Measurements from ENCODE around the gene NOL12.
"Not testable (repeated sequence)": the region's sequence is repeated elsewhere in the genome, so short reads cannot be mapped to it uniquely, and the experiment has no call there.

Gene NOL12

GRCh38 chr22:37690407-37690806 is 4.3 kb downstream of the NOL12 start:
- no peak for TF ChIP-seq CTCF (IDR thresholded peaks at IDR 0.05; ENCODE audit: poor library complexity, severe bottlenecking)
- no peak overlapping the region for H3K4me3 ChIP-seq (ENCODE audit: severe bottlenecking)
- DNase-seq (ENCODE audit: low spot score): no peak
- ATAC-seq (ENCODE audit: low read depth): no peak
- H3K4me1 ChIP-seq (ENCODE audit: insufficient read depth, poor library complexity, severe bottlenecking): peaks cover 22% of the 10 kb centered on the region
- no peaks in the 10 kb centered on the region for H3K9me3 ChIP-seq (ENCODE audit: severe bottlenecking)
- peaks cover 37% of the 10 kb centered on the region for H3K36me3 ChIP-seq (ENCODE audit: low read depth)
- H3K27me3 ChIP-seq (ENCODE audit: insufficient read depth, poor library complexity, severe bottlenecking): no peaks in the 10 kb centered on the region
- H3K27ac ChIP-seq (ENCODE audit: poor library complexity, severe bottlenecking): peak overlapping the region; percentile 73

GRCh38 chr22:37690901-37691504 is 4.9 kb downstream of the NOL12 start:
- TF ChIP-seq CTCF (IDR thresholded peaks at IDR 0.05; ENCODE audit: poor library complexity, severe bottlenecking): no peak
- Histone ChIP-seq H3K36me3 (ENCODE audit: low read depth) (peaks cover 37% of the 10 kb centered on the region), H3K27me3 (ENCODE audit: insufficient read depth, poor library complexity, severe bottlenecking) (no peaks in the 10 kb centered on the region), H3K4me1 (ENCODE audit: insufficient read depth, poor library complexity, severe bottlenecking) (peaks cover 25% of the 10 kb centered on the region), H3K9me3 (ENCODE audit: severe bottlenecking) (no peaks in the 10 kb centered on the region), H3K27ac (ENCODE audit: poor library complexity, severe bottlenecking) (peak overlapping the region; percentile 73), H3K4me3 (ENCODE audit: severe bottlenecking) (no peak overlapping the region)
- ATAC-seq (ENCODE audit: low read depth) (peak; percentile 85), DNase-seq (ENCODE audit: low spot score) (peak; percentile 93)

- Histone ChIP-seq H3K9me3 (ENCODE audit: severe bottlenecking) (no peaks in the 10 kb centered on the region), H3K27ac (ENCODE audit: poor library complexity, severe bottlenecking) (no peak overlapping the region), H3K4me3 (ENCODE audit: severe bottlenecking) (no peak overlapping the region), H3K27me3 (ENCODE audit: insufficient read depth, poor library complexity, severe bottlenecking) (no peaks in the 10 kb centered on the region), H3K4me1 (ENCODE audit: insufficient read depth, poor library complexity, severe bottlenecking) (peaks cover 30% of the 10 kb centered on the region), H3K36me3 (ENCODE audit: low read depth) (peaks cover 37% of the 10 kb centered on the region)
- no peak for DNase-seq (ENCODE audit: low spot score)
- TF ChIP-seq CTCF (IDR thresholded peaks at IDR 0.05; ENCODE audit: poor library complexity, severe bottlenecking): no peak
- ATAC-seq (ENCODE audit: low read depth): no peak
Observed at GRCh38 chr22:37692627-37693285, 6.6 kb downstream of the NOL12 start.

- not testable (repeated sequence) for ATAC-seq (ENCODE audit: low read depth); H3K27me3 ChIP-seq (ENCODE audit: insufficient read depth, poor library complexity, severe bottlenecking); H3K4me3 ChIP-seq (ENCODE audit: severe bottlenecking); DNase-seq (ENCODE audit: low spot score); H3K9me3 ChIP-seq (ENCODE audit: severe bottlenecking); H3K27ac ChIP-seq (ENCODE audit: poor library complexity, severe bottlenecking)
- H3K36me3 ChIP-seq (ENCODE audit: low read depth): peaks cover 27% of the 10 kb centered on the region
- peaks cover 27% of the 10 kb centered on the region for H3K4me1 ChIP-seq (ENCODE audit: insufficient read depth, poor library complexity, severe bottlenecking)
Observed at GRCh38 chr22:37694131-37694530, 8.0 kb downstream of the NOL12 start.

- H3K4me3 ChIP-seq (ENCODE audit: severe bottlenecking); H3K4me1 ChIP-seq (ENCODE audit: insufficient read depth, poor library complexity, severe bottlenecking); H3K27ac ChIP-seq (ENCODE audit: poor library complexity, severe bottlenecking); H3K27me3 ChIP-seq (ENCODE audit: insufficient read depth, poor library complexity, severe bottlenecking); H3K9me3 ChIP-seq (ENCODE audit: severe bottlenecking); DNase-seq (ENCODE audit: low spot score); ATAC-seq (ENCODE audit: low read depth): not testable (repeated sequence)
- H3K36me3 ChIP-seq (ENCODE audit: low read depth): peaks cover 12% of the 10 kb centered on the region
Observed at GRCh38 chr22:37696260-37696656, 10.1 kb downstream of the NOL12 start.

Measured in RWPE2 (cell line).